Vagina (tissue), 2 donors: ENCODE measurements around the gene NRG3.

Experiments used
- CTCF ChIP-seq, 3 experiments: fragments of 450-650 bp in 2 of 3; fragments of 200-600 bp in 1 of 3; sonication (generic) in 1 of 3; IDR thresholded peaks; one replicate each; pipeline ENCODE4 v1.5.1; 2017 to 2019; ENCODE audit warnings: antibody characterized with exemption in 3 of 3, mild to moderate bottlenecking in 2 of 3, moderate library complexity in 2 of 3
- POLR2A ChIP-seq, 2 donors: fragments of 450-650 bp; IDR thresholded peaks; one replicate each; pipeline ENCODE4 v1.6.1; 2017; ENCODE audit warnings: antibody characterized with exemption in 2 of 2, mild to moderate bottlenecking in 2 of 2, moderate library complexity in 2 of 2
- POLR2AphosphoS5 ChIP-seq, 2 donors: sonication (generic); formaldehyde crosslinking; IDR thresholded peaks; one replicate each; pipeline ENCODE4 v1.9.0; 2017; ENCODE audit warnings: antibody characterized with exemption in 2 of 2, mild to moderate bottlenecking in 2 of 2, low read depth in 1 of 2; ENCODE audit not compliant: insufficient read depth in 1 of 2

- TF ChIP-seq CTCF (IDR thresholded peaks at IDR 0.05) (no peak), POLR2A (IDR thresholded peaks at IDR 0.05) (no peak), POLR2AphosphoS5 (IDR thresholded peaks at IDR 0.05; ENCODE audit: insufficient read depth in 1 of 2, low read depth in 1 of 2) (no peak)
These were observed 1007.7 kb downstream of the NRG3 start for GRCh38 chr10:82882722-82883121.
